CMK (cell line): ENCODE measurements around the gene CRACR2B.

Experiments used
- DNase-seq: peaks from one replicate; pipeline ENCODE4 v3.0.0-alpha.2; 2010; ENCODE audit warnings: low read depth

Gene CRACR2B

DNA sequence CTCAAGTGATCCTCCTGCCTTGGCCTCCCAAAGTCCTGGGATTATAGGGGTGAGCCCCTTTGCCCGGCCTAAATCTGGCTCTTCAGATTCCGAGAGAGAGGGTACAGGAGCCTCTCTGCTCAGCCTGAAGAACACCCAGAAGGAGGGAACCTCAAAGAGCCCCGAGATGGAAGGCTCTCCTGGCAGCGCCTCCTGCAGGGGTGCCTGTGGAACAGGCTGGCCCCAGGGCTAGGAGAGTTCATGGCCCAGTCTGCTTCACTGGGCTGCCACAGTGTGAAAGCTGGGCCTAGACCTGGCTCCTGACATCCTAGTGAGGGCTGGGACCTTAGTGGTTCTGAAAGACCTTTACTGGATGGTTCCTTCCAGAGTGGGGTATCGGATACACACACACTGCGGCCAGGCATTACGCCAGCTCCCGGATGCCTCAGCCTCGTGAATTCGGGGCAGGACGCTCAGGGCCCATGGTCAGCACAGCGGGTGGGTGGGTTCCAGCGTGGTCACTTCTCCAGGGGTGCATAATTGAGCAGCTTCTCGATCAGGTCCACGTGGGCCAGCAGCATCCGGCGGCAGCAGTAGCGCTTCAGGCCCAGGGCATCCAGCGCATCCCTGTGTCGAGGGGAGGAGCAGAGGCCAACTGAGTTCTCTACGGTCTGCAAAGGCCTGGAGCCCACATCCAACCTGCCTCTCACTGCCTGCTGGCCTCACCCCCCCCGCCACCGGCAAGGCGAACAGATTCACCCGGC is 12.3 kb downstream of the CRACR2B start:
- DNase-seq = no peak

DNA sequence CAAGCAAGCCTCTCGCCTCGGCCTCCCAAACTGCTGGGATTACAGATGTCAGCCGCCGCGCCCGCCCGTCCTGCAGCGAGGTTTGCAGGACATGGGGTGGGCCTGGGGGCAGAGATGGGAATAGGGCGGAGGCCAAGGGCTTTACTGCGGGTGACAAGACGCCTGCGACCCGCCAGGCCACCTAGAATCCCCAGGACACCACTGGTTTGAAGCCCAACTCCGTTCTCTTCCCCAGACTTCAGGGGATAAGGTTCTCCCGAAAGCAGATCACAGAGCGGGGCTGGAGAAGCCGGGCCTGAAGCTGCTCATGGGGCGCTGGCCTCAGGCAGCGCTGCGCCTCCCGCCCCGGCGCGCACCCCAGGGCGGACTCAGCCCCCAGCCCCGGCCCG is 14.3 kb downstream of the CRACR2B start:
- DNase-seq = no peak

DNA sequence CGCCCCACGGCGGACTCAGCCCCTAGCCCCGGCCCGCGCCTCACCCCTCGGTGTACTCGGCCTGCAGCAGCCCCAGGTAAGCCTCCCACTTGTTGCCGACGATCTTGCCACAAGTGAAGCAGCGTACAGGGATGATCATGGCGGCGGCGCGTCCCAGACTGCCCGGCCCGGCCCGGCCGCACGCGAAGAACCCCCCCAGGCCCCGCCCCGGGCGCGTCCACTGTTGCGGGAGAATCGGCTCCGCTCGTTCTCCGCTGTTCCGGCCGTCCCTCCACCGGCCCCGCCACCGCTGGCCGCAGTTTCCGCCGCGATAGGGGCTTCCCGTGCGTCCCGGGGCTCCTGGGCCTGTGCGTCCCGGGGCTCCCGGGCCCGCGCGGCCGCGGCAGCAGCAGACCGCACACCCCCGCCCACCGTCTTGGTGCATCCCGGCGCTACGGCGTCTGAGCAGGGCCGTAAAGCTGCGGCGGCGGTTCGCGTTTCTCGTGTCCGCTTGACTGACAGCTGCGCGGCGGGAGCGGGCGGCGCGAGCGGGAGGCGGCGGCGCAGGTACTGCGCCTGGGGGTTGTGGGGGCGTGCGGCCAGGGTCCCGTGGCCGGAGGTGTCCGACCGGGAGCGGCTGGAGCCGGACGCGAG is 14.8 kb downstream of the CRACR2B start, which contains the start of the genes POLR2L and TSPAN4:
TSS of gene POLR2L (minus strand) at position 160 of the 633 bp plus-strand sequence. CDS start at position 139, 21 bp downstream.
TSS of gene TSPAN4 (plus strand) at position 483 of the 633 bp plus-strand sequence. CDS start 7,453 bp downstream, outside the sequence.
- no peak for DNase-seq

DNA sequence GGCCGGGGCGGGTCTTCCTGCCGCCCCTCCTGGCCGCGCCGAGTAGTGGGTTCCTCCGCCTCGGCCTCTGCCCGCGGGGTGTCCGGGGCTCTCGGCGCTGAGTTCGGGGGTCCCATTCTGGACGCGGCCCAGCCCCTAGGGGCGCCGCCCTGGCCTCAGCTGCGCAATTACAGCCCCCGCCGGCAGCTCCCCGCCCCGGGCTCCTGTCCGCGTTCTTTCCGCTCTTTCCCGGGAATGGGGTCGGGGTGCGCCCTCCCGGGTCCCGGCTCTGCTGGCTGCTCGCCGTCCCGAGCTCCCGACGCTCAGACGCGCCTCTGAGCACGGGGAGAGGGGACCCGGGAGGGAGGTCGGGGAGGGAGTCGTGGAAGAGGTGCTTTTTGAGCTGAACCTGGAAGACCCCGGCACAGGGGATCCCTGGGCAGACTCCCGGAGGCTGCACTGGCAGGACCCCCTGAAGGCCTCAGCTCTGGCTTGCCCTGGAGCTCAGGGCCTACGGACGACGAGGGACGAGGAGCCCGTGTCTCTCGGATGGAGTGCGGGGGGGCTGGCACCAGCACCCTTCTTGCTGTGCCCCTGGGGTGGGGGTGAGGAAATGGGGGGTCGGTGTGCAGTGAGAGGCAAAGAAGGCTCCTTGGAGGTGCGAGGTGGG is 15.5 kb downstream of the CRACR2B start:
- no peak for DNase-seq

DNA sequence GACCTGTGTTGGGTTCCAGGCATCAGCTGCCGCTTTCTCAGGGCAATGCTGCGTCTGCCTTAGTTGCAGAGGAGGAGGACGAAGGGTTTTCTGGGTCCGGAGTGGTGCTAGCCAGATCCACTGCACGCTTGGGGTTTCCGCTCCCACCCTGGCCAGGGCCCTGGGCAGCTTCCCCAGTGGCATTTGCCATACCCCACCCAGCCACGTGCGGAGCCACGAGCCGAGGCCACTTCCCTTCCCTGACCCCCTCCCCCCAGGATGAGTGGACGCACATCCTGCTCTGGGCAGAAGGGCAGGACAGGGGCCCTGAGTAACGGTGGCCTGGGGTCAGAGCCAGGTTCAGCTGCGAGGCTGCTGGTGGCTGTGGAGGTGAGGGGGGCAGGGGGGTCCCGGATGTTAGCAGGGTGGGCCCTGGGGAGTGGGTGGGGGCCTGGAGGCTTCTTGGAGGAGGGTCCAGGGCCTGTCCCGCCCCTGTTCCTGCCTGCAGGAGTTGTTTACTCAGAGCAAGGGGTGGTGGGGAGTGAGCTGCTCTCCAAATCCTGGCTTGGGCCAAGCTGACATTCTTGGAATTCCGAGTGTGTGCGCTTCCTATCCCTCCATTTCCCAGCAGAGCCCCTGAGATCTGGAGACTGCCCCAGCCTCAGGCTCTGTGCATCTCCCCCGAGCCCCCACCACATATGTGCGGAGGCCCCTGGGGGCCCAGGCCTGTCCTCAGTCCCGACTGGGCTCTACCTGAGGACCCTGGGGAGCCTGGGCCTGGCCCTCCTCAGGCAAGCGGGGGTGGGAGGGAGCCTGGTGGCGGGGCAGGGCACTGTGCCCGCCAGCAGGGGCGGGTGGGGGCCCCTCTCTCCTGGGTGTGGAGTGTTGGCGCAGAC is 16.3 kb downstream of the CRACR2B start:
- no peak for DNase-seq

DNA sequence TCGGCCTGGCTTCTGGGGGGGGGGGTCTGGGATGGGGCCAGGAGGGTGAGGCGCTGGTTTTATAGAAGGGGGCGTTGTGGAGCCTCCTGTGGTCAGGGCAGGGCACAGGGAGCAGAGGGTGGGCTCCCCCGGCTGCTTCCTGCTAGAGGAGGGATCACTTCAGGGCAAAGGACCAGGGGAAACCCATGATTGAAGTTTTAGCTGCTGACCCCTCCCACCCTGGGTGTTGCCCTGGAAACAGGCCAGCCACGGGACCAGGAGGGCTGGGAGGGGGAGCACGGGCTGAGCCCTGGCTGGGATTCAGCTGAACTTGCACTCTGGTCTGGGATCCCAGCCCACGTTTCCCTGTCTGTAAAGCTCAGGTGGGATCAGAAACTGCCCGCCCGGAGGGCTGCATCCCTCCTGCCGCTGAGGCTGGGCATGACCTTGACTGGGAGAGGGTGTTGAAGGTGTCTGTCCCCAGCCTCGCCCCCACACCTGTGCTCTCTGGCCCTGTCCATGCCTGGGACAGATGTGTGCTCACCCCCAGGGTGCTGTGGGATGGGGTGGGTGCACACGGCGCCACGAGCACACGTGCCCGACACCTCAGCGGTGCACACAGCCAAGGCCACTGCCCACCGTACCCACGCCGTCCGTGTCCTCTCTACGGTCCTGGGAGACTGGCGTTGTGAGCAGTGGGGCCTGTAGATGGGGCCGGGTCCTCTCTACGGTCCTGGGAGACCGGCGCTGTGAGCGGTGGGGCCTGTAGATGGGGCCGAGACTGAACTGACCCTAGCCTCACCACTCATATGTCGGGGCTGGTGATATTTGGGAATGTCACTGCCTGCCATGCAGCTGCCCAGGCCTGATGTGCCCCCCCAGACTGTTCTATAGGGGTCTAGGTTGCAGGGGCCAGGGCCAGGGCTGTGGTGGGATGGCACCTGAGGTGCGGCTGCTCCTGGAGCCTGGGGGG is 17.2 kb downstream of the CRACR2B start:
- no peak for DNase-seq

DNA sequence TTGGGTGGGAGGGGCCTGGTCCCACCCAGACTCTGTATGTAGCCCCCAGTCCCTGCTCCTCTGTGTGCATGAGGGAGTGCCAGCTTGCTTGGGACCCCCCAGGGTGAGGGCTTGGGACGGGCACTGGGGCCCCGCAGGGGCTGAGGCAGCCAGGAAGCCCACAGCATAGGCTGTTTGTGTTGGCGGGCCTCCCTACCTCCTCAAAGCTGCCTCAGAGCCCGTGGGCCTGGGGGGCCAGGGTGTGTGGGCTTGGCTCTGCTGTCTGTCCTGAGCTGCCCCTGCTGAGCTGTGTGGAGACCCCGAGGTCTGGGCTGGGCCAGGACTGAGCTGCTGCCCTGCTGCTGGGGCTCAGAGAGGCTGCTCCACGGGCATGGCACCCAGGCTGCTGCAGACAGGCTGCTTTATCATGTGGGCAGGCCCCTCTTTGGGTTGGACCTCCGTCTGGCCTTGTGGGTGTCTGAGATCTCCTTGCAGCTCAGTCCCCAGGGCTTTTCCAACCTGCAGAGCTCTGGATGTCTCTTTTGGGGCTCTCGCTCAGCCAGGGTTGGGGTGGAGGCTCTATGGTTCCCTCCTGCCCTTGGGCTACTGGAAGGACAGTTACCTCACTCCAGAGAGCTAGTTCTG is 18.3 kb downstream of the CRACR2B start:
- DNase-seq = no peak

DNA sequence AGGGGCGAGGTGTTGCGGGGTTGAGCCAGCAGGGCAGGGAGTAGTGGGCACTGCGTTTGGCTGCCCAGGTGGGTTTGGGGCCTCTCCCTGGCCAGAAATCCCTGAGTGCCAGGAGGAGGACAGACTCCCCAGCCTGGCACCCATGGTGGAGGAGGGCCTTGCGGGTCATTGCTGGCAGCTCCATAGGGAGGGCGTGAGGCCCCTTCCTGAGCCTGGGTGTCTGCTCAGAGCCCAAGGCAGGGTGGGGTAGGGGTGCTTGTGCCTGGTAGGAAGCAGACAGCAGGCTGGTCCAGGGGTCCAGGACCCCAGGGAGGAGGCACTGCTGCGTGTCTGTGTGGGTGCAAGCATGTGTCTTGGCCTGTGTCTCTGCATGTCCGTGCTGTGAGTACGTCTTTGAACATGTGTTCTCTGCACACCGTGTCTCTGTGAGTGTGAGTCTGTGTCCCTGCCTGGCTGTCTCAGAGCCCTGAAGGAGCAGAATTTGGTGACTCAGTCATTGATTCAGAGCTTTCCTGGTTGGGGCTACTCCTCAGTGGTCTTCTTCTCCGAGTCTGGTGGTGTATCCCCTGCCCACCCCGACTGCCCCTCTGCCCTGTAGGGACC is 18.9 kb downstream of the CRACR2B start:
- DNase-seq = no peak

DNA sequence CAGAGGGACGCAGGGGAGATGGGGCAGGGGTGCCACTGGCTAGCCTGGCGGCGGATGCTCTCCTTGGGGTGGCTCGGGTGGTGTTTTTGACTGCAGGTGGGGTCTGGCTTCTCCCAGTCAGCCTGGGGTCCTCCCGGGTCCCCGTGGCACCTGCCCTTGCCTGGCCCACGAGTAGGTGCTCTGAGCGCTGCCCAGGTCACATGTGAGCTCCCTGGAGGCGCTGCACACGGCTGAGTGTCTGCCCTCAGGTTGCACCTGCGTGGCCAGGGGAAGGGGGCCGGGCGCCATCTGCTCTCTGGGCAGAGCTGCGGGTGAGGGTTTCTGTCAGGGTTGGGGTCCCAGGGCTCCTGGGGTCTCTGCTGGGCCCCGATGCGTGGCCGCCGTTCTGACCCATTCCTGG is 20.2 kb downstream of the CRACR2B start:
- no peak for DNase-seq

DNA sequence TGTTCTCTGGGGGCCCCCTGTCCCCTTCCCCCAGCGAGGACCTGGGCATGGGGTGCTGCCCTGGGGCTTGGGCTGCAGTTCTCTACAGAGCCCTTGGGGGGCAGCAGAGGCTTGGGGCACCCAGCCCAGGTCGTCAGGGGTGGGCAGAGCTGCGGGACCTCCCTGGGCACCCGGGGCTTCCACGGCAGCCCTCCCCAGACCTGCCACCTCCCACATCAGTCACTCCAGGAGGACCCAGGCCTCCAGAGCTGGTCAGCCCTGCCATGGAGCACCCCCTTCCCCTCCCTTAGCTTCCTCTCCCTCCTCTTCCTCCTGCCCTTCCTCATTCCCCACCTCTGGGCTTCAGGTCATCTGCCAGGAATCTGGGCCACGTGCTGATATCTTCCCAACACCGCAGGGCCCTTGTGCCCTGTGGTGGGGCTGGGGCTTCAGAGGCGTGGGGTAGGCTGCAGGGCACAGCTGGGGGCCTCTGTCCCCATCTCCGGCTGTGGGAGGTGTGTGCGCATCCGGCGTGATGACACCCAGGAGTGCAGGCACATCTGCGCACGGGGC is 20.7 kb downstream of the CRACR2B start:
- DNase-seq = no peak

DNA sequence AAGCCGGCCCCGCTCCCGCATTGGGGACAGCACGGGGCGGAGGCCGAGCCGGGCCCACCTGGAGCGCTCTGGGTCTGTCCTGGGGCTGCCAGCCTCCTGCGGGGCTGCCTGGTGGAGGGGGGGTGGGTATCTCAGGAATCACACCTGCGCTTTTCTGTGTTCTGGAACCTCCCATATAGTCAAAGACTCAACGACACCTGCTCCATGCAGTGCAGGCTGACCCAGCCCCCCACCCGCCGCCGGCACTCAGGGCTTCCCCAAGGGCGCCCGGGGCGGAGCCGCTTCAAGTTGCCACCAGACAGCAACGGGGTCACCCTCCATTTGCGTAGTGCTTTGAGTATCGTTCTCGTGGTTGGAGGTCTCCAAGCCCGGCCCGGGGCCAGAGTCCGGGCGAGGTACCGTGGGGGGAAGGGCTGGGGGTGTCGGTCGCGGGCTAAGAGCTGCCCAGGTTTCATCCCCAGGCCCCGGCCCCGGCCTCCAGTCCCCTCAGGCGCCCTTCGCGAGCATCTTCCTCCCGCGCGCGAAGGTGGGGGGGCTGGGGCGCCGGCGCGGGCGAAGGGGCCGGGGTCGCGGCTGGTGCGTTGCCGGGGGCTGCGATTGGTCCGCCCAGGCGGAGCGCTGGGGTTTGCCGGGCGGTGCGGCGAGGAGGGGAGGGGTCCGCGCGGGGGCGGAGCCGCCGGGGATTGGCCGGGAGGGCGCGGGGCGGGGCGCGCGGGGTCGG is 21.5 kb downstream of the CRACR2B start:
- no peak for DNase-seq

DNA sequence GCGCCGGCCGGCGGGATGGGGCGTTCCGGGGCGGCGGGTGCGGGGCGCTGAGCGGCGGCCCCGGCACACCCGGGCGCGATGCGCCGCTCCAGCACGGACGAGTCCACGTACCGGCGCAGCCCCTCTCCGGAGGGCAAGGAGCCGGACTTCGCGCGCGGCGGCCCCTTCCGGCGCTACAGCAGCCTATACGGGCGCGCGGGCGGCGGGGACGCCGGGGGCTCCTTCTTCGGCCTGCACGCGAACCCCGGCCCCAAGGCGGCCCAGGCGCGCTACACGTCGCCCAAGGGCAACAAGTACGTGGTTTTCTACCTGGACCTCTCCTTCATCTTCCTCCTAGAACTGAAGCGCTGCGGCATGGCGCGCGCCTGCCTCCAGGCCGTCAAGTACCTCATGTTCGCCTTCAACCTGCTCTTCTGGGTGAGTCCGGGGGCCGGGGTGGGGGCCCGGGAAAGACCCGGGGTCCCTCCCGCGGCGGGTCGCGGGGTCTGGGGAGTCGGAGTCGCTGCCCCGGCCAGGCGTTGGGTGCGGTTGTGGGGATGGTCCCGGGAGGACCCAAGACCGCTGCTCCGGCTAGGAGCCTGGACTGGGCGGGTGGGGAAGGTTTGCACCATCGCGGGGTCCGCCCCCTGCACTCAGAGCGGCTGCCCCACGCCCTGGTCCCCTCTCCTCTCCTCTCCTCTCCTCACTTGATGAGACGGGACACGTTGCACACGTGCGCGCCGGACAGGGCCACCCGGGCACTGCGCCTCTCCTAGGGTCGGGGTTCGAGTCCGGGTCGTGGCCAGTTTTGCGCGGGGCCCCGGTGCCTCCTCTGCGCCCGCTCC is 22.4 kb downstream of the CRACR2B start:
- DNase-seq = no peak

DNA sequence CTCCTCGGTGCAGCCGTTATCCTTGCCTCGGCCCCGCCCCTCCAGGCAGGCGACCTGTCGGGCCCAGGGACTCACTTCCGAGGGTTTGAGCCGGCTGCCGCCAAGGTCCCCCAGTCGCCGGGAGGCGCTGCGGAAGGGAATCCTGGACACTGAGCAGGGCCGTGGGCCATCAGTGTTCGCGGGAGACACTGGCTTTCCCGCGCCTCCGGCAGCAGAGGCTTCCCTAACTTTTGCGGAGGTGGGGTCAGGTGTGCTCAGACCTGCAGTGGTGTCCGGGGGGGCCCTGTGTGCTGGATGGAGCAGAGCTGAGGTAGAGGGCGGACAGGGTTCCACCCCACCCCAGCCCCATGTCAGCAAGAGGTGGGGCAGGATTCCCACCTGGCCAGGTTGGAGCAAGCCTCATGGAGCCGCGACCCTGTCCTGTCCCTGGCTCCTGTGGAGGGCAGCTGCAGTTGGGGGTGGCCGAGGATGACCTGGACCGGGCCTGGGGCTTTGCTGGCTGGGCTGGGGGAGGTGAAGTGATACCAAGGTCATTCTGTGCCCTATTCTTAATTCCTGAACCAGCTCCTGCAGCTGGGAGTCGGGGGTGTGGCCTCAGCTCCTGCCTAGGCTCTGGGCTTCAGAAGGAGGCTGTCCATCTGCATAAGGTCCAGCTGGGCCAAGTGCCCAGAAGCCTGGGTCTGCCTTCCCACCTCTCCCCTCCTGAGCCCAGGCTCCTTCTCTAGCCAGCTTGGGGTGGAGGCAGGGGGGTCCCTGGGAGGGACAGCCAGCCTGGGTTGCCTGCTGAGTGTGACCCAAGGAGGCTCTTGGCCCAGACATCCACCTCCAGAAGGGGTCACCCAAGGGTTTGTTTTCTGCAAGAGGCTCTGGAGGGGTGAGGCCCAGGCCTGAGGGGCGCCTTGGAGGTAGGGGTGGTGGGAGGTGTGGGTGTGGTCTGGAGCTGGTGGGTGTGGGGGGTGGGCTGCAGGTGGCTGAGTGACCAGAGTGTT is 23.4 kb downstream of the CRACR2B start:
- no peak for DNase-seq

DNA sequence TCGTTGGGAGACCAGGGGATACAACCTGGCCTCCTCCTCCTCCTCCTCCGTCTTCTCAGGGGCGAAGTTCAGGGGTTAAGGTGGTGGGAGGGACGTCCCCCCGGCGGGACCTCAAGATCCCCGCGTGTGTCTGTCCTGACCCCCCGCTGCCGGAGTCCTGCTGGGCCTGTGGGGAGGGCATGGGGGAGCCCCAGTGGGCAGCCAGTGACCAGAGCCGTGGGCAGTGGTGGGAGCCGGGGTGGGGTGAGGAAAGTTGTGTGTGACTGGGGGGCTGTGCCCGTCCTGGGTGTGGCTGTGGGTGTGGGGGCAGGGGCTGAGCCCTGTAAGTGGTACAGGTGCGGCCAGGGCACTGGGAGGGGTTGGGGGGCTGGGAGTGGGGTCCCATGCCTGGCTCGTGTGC is 25.0 kb downstream of the CRACR2B start:
- no peak for DNase-seq

DNA sequence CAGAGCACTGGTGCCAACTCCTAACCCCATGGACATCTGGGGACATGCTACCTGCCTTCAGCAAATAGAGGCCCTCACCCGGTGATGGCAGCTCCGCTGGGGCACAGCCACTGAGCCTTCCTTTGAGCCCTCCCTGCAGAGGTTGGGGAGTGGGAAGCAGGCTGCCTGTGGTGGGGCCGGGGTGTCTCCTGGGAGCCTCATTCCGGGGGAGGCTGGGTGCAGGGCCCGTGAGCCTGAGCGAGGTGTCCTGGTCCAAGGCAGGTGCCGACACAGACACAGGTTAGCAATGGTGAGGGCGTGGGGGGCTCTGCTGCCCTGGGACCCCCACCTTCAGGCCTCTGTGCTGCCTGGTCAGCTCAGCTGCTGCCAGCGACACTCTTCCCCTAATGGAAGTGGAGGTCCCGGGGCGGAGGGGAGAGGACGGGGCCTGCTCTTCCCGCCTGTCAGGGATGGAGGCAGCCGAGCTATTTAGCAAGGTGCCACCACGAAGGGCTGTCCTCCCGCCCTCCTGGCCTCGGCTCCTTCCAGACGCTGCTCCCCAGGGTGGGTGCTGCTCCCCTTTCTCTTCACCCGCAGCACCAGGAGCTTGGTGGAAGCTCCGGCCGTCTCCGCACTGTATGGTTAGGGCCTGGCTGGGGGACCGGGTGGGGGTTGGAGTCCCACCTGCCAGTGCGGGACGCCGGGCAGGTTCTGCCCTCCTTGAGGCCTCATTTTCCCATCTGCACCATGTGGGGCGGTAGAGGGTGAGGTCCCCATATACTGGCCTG is 26.1 kb downstream of the CRACR2B start:
- no peak for DNase-seq
